ENCODE measurements around the gene TFDP1.

GRCh38 chr13:113602291-113602988, 17.9 kb downstream of the TFDP1 start:
- TF ChIP-seq REST (IDR thresholded peaks at IDR 0.05; ENCODE audit: low read depth) (no peak), RAD21 (IDR thresholded peaks at IDR 0.05; ENCODE audit: low read depth) (no peak), EP300 (IDR thresholded peaks at IDR 0.05; ENCODE audit: borderline replicate concordance) (no peak), FOXM1 (IDR thresholded peaks at IDR 0.05; ENCODE audit: borderline replicate concordance, low read depth) (no peak), CREB1 (IDR thresholded peaks at IDR 0.05; ENCODE audit: low read depth) (no peak), MAX (IDR thresholded peaks at IDR 0.05) (no peak), TAF1 (IDR thresholded peaks at IDR 0.05; ENCODE audit: low read depth) (no peak)
